Fibroblast of villous mesenchyme (primary cell): Measurements from ENCODE around the gene ABR. TPM values are rescaled to one million over a fixed set of nuclear protein-coding genes. Genes with fewer than 3 reads are reported as not detected.

Source experiments
- DNase-seq: peaks from one replicate; pipeline ENCODE4 v3.0.0-alpha.2; 2010; ENCODE audit warnings: low read depth
- H3K4me3 ChIP-seq: 2 replicates; pipeline ENCODE4 v1.5.1; 2011; ENCODE audit warnings: low read depth, mild to moderate bottlenecking, low read length
- CTCF ChIP-seq: IDR thresholded peaks from 2 replicates; pipeline ENCODE4 v1.5.1; 2012; ENCODE audit warnings: low read depth, mild to moderate bottlenecking, low read length; ENCODE audit not compliant: insufficient read depth
- total RNA-seq: library from RNA; depleted of rRNA; stranded (reverse); fragments of >200 nt; gene quantifications from 2 replicates; pipeline ENCODE4 v1.2.3, GENCODE V29; 2012

Gene ABR
- total RNA-seq, 1 donor = 51.8 TPM

DNA sequence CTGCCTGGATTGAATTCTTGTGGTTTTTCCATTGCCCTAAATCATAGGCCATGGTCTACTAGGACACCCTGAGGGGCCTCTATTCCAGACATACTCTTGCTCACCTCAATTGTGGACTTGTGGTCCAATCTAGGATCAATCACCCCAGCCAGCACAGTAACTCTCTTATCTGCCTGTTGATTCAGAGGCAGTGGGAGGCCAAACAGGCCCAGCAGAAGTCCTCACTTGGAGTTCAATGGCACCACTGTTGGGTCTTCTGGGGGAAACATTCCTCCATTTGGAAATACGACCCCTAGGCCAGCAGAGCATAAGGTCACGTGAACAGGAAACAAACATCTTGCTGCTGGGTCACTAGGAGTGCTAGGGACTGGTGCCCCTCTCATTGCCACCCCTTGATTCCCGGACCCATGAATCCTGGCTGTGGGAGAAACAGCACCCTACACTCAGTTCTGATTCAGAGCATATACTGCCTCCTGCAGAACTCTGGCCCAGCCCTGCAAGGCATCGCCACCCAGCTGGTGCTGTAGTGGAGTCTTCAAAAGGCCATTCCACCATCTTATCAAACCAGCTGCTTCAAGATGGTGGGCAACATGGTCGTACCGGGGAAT is 193.4 kb downstream of the ABR start:
- no peak for DNase-seq

GRCh38 chr17:983921-984320 is 195.9 kb downstream of the ABR start:
- TF ChIP-seq CTCF = no peak
- DNase-seq = no peak

More for the DNA sequence above, 193.4 kb downstream of the ABR start:
- no peak for TF ChIP-seq CTCF
- H3K4me3 ChIP-seq = no peak overlapping the region

GRCh38 chr17:981292-981658 is 198.5 kb downstream of the ABR start:
- no peak overlapping the region for H3K4me3 ChIP-seq
- TF ChIP-seq CTCF = no peak
- DNase-seq = no peak

More at GRCh38 chr17:983921-984320, 195.9 kb downstream of the ABR start:
- no peak overlapping the region for H3K4me3 ChIP-seq

DNA sequence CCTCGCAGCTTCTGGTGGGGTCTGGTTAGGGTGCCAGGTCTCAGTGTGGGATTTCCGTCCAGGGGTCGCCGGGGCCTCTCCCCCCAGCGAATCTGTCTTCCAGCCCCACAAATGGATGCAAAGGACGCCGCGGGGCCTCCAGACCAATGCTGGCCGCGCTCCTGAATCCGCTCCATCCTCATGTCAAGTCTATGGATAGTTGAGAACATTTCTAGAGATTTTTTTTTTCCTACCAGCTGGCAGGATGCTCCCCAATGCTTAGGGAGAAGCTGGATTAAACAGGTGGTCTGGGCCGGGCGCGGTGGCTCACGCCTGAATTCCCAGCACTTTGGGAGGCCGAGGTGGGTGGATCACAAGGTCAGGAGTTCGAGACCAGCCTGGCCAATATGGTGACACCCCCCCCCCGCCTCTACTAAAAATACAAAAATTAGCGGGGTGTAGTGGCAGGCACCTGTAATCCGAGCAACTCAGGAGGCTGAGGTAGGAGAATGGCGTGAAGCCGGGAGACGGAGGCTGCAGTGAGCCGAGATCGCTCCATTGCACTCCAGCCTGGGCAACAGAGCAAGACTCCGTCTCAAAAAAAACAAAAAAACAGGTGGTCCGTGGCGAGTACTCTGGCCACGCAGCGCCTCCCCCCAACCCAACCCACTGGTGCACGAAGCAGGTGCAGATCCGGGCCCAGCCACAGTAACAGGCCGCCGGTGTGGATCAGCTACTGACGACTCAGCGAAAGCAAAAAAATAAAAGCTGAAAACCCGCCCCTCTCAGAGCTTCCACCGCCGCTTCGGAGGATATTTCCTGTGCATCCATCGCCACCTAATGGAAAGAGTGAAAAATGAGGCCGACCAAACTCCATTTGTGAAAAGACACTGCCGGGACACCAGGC is 199.1 kb downstream of the ABR start:
- TF ChIP-seq CTCF = peak; percentile 75
- peak; percentile 90 for DNase-seq
- peak overlapping the region; percentile 63 for H3K4me3 ChIP-seq

GRCh38 chr17:979539-980405 is 200.0 kb downstream of the ABR start, which contains the start of gene NXN:
Gene NXN, minus strand, starts transcription at chr17:979776.
- peak; percentile 16 for TF ChIP-seq CTCF
- peak; percentile 84 for DNase-seq

GRCh38 chr17:979212-979538 is 200.6 kb downstream of the ABR start:
- no peak for DNase-seq
- TF ChIP-seq CTCF = no peak
- peak overlapping the region; percentile 74 for H3K4me3 ChIP-seq

More at GRCh38 chr17:979539-980405, 200.0 kb downstream of the ABR start, which contains the start of gene NXN:
- H3K4me3 ChIP-seq = peak within 1 kb of the TSS; percentile 74
